H1 (cell line): ENCODE data around the gene CASZ1. TPM values are rescaled to one million over a fixed set of nuclear protein-coding genes. Genes with fewer than 3 reads are reported as not detected.

Source experiments
- CHD7 ChIP-seq: fragments of 300-600 bp; sonication (generic); IDR thresholded peaks from 2 replicates; pipeline ENCODE4 v1.7.1; 2012; ENCODE audit warnings: low read length, moderate library complexity, mild to moderate bottlenecking, inconsistent platforms; ENCODE audit not compliant: insufficient replicate concordance
- NRF1 ChIP-seq: IDR thresholded peaks from 2 replicates; pipeline ENCODE4 v1.6.1; 2011; ENCODE audit warnings: mild to moderate bottlenecking, low read depth, low read length, improper control_type of control experiment
- polyA plus RNA-seq, 7 experiments: library from polyadenylated mRNA; depleted of rRNA in 3 of 7; stranded (reverse) in 5 of 7; unstranded in 2 of 7; fragments of >200 nt in 5 of 7; fragments of 200-250 nt in 2 of 7; gene quantifications; 1 replicate in 5 of 7; 2 replicates in 1 of 7; 4 replicates in 1 of 7; pipeline versions ENCODE4 v1.2.1 to v1.2.3, GENCODE V29; 2011 to 2013; ENCODE audit warnings: missing spikeins in 2 of 7, mixed read lengths in 2 of 7
- total RNA-seq: library from RNA; stranded (reverse); fragmentation: NEBNext Ultra II Directional; extraction: Animal tissue kit (Norgen Biotek cat#: 25700); gene quantifications from 2 replicates; pipeline ENCODE4 v1.2.1, GENCODE V29; 2021

Gene CASZ1
- total and polyA plus RNA-seq, 2 of the 8 experiments (the other 6 are each of a cell fraction or from before 2014, with no cell fraction given), result 4.4 to 7.7 TPM

- TF ChIP-seq CHD7 (no peak), NRF1 (no peak)
Observed at GRCh38 chr1:10608690-10609089, 187.8 kb downstream of the CASZ1 start (continued).
